ENCODE results near the gene GIPC1. TPM values are rescaled to one million over a fixed set of nuclear protein-coding genes. Genes with fewer than 3 reads are reported as not detected.
A peak's percentile ranks its signal among the peaks of the same experiment; 100 is the strongest.
"Not testable (repeated sequence)": the region's sequence is repeated elsewhere in the genome, so short reads cannot be mapped to it uniquely, and the experiment has no call there.

The GIPC1 gene
- total RNA-seq, 1 donor from 2014 or later, result 39.9 TPM

DNA sequence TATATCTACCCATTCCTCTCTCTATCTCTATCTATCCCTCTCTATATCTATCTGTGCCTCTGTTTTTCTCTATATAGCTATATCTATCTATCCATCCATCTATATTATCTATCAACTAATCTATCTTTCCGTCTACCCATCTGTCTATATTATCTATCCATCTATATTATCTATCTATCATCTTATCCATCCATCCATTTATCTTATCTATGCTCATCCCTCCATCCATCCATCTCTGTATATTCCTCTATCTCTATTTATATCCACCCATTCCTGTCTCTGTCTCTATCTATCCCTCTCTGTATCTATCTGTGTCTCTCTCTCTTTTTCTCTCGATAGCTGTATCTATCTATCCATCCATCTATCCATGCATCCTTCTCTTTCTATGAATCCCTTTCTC, 35.0 kb downstream of the GIPC1 start:
- intact Hi-C loops (cut with micrococcal nuclease), result no loop called here
- H3K4me1 Mint-ChIP-seq, result peaks cover 2% of the 10 kb centered on the region
- peaks cover 64% of the 10 kb centered on the region for H3K36me3 Mint-ChIP-seq (ENCODE audit: low read depth)
- no peak overlapping the region for H3K27ac Mint-ChIP-seq
- no peaks in the 10 kb centered on the region for H3K9me3 Mint-ChIP-seq
- H3K4me3 Mint-ChIP-seq, result no peak overlapping the region
- DNase-seq, result no peak
- no peaks in the 10 kb centered on the region for H3K27me3 Mint-ChIP-seq

DNA sequence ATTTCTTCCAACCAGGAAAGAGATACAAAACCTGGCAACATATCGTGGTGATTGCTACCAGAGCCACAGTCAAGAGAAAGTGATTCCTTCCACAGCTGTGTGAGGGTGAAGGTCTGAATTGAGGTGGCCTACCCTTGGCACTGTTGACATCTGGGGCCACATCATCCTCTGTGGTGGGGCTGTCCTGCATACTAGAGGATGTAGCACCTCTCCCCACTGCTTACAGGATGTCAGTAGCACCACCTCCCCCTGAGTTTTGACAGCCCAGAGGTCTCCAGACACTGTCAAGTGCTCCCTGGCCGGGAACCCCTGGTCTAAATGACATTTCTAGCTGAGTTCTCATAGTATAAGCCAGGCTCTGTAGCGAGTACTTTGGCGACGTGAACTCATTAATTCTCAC, 36.2 kb downstream of the GIPC1 start:
- DNase-seq, result peak; percentile 57
- intact Hi-C loops (cut with micrococcal nuclease), result no loop called here
- peaks cover 66% of the 10 kb centered on the region for H3K36me3 Mint-ChIP-seq (ENCODE audit: low read depth)

DNA sequence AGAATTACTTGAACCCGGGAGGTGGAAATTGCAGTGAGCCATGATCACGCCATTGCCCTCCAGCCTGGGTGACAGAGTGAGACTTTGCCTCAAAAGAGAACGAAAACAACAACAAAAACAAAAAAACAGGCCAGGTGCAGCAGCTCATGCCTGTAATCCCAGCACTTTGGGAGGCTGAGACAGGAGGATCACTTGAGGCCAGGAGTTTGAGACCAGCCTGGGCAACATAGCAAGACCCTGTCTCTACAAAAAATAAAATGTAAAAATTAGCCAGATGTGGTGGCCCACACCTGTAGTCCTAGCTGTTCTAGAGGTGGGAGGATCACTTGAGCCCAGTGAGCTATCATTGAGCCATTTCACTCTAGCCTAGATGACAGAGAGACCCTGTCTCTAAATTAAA, 43.6 kb downstream of the GIPC1 start:
- H3K4me3 Mint-ChIP-seq; H3K4me1 Mint-ChIP-seq; DNase-seq; intact Hi-C loops (cut with micrococcal nuclease); H3K27me3 Mint-ChIP-seq; H3K9me3 Mint-ChIP-seq; H3K27ac Mint-ChIP-seq: not testable (repeated sequence)
- peaks cover 59% of the 10 kb centered on the region for H3K36me3 Mint-ChIP-seq (ENCODE audit: low read depth)

More for the DNA sequence above, 36.2 kb downstream of the GIPC1 start:
- H3K9me3 Mint-ChIP-seq, result no peaks in the 10 kb centered on the region
- H3K4me3 Mint-ChIP-seq, result no peak overlapping the region
- H3K27ac Mint-ChIP-seq, result no peak overlapping the region
- no peaks in the 10 kb centered on the region for H3K27me3 Mint-ChIP-seq
- peaks cover 2% of the 10 kb centered on the region for H3K4me1 Mint-ChIP-seq

DNA sequence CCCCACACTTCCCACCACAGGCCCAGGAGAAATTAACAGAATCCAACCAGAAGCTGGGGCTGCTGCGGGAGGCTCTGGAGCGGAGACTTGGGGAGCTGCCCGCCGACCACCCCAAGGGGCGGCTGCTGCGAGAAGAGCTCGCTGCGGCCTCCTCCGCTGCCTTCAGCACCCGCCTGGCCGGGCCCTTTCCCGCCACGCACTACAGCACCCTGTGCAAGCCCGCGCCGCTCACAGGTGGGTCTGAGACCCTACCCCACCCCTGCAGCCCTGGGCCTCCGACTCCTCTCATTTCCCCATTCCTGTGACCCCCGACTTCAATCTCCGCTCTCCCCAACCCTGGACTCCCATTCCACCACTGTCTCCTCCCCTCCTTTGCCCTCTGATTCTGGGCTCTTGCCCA, 45.1 kb downstream of the GIPC1 start:
- no peak overlapping the region for H3K4me3 Mint-ChIP-seq
- no peak overlapping the region for H3K27ac Mint-ChIP-seq
- intact Hi-C loops (cut with micrococcal nuclease), result no loop called here
- H3K4me1 Mint-ChIP-seq, result peaks cover 4% of the 10 kb centered on the region
- no peaks in the 10 kb centered on the region for H3K9me3 Mint-ChIP-seq
- DNase-seq, result peak; percentile 53
- no peaks in the 10 kb centered on the region for H3K27me3 Mint-ChIP-seq
- peaks cover 63% of the 10 kb centered on the region for H3K36me3 Mint-ChIP-seq (ENCODE audit: low read depth)

DNA sequence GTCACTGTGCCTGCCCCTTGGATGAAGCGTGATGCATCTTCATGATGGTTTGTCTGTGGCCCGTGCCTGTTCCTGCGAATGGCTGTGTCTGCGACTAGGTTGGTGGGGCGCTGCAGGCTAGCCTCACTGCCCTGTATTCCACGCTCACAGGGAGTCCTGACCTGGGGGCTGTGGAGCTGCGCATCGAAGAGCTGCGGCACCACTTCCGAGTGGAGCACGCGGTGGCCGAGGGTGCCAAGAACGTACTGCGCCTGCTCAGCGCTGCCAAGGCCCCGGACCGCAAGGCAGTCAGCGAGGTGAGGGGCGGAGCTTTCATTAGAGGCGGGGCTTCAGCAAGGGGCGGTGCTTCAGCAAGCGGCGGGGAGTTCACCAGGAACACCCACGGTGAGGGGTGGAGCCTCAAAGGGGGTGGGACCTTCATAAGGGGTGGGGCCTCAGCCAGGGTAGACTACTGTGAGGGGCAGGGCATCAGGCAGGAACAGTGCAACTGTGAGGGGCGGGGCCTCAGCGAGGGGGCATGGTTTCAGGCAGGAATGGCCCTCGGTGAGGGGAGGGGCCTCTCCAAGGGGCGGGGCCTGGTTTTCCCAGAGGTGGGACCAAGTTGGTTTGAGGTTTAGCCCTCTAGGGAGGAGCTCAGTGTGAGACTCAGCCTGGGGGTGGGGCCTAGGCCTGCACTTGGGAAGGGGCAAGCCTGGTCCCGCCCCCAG, 45.6 kb downstream of the GIPC1 start:
- Mint-ChIP-seq H3K36me3 (ENCODE audit: low read depth) (peaks cover 62% of the 10 kb centered on the region), H3K4me1 (peaks cover 4% of the 10 kb centered on the region), H3K27ac (peak overlapping the region; percentile 4), H3K27me3 (no peaks in the 10 kb centered on the region), H3K4me3 (no peak overlapping the region), H3K9me3 (no peaks in the 10 kb centered on the region)
- intact Hi-C loops (cut with micrococcal nuclease), result no loop called here
- peak; percentile 92 for DNase-seq

DNA sequence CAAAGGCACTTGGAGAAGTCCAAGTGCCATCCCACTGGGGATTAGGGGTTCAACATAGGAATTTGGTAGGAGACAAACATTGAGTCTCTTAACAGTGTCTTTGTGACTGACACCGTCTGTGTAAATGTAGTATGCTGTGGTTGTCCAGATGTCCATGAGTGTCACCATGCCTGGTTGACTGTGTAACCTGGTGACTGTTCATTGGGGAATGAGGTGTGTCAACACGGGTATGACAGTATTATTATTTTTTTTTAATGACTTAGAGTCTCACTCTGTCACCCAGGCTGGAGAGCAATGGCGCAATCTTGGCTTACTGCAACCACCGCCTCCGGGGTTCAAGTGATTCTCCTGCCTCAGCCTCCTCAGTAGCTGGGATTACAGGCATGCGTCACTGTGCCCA, 46.6 kb downstream of the GIPC1 start:
- H3K27me3 Mint-ChIP-seq, result no peaks in the 10 kb centered on the region
- peaks cover 64% of the 10 kb centered on the region for H3K36me3 Mint-ChIP-seq (ENCODE audit: low read depth)
- intact Hi-C loops (cut with micrococcal nuclease), result no loop called here
- H3K4me3 Mint-ChIP-seq, result no peak overlapping the region
- no peak for DNase-seq
- no peak overlapping the region for H3K27ac Mint-ChIP-seq
- no peaks in the 10 kb centered on the region for H3K9me3 Mint-ChIP-seq
- H3K4me1 Mint-ChIP-seq, result peaks cover 8% of the 10 kb centered on the region

DNA sequence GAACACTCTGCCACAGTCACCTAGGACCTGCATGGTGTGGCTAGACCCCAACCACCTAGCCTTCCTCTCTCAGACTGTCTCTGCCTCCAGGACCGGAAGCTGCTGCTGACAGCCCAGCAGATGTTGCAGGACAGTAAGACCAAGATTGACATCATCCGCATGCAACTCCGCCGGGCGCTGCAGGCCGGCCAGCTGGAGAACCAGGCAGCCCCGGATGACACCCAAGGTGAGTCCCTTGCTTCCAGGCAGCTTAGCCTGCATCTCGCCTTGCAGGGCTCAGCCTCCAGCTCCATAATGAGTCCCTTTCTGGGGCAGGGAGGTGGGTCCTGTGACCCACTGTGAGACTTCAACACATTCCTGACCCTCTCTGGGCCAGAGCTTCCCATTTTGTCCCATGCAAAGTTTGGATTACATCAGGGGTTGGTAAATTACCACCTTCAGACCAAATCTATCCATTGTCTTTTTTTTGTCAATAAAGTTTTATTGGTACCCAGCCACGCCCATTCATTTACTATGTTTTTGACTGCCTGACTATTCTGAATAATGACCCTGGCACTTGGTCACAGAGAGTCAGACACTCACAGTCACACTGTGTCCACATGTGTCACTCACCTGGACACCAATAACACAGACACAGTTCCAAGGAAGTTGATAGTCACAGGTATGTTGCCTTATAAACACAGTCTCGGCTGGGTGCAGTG, 49.4 kb downstream of the GIPC1 start:
- DNase-seq, result no peak
- H3K4me3 Mint-ChIP-seq, result no peak overlapping the region
- intact Hi-C loops (cut with micrococcal nuclease), result no loop called here
- no peaks in the 10 kb centered on the region for H3K27me3 Mint-ChIP-seq
- H3K27ac Mint-ChIP-seq, result no peak overlapping the region
- H3K9me3 Mint-ChIP-seq, result no peaks in the 10 kb centered on the region
- H3K36me3 Mint-ChIP-seq (ENCODE audit: low read depth), result peaks cover 74% of the 10 kb centered on the region
- H3K4me1 Mint-ChIP-seq, result peaks cover 14% of the 10 kb centered on the region

DNA sequence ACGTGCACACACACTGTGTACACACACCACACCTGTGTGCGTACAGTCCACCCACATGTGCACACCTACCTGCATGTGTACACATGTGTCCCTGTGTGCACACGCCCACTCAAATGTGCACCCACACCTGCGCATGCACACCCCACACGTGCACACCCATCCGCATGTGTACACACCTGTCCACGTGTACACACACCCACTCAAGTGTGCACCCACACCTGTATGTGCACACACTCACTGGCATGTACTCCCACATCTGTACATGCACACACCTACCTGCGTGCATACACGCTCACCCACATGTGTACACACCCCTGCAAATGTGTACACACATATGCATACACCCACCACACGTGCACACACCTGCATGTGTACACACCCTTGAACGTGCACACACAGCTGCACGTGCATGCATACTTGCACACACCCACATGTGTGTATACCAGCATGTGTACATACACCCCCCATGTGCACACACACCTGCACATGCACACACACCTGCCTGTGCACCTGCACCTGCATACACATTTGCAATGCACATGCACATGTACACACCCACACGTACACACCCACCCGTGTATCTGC, 52.2 kb downstream of the GIPC1 start:
- intact Hi-C loops (cut with micrococcal nuclease), result no loop called here
- Mint-ChIP-seq H3K9me3 (no peaks in the 10 kb centered on the region), H3K4me1 (peaks cover 29% of the 10 kb centered on the region), H3K36me3 (ENCODE audit: low read depth) (peaks cover 59% of the 10 kb centered on the region), H3K4me3 (no peak overlapping the region), H3K27me3 (no peaks in the 10 kb centered on the region), H3K27ac (no peak overlapping the region)
- DNase-seq, result no peak

DNA sequence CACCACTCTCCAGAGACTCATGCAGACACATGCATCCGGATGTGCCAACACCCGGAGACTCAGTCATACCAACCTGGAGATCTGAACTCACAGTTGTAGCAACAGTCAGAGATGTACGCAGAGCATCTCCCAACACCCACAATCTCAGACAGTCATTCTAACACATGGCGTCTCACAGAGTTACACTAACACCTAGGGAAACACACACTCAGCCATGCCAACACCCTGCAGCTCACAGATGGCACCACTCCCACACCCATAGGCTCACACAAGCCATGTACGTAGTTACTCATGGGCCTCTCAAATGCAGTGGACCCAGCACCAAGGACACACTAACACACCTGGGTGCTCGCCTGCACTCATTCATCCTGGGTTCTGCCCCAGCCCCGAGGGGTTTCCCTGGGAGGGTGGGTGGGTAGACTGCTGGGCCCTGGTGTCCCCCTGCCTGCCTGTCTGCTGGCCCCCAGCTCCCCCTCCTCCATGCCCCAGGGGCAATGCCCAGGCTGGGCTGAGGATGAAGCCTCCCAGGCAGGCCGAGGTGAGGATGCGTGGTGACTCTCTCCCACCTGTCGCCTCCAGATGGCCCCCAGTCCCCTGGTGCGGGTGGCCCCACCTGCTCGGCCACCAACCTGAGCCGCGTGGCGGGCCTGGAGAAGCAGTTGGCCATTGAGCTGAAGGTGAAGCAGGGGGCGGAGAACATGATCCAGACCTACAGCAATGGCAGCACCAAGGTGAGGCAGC, 52.9 kb downstream of the GIPC1 start:
- Mint-ChIP-seq H3K27ac (no peak overlapping the region), H3K36me3 (ENCODE audit: low read depth) (peaks cover 55% of the 10 kb centered on the region), H3K4me1 (peaks cover 30% of the 10 kb centered on the region), H3K4me3 (no peak overlapping the region), H3K27me3 (no peaks in the 10 kb centered on the region), H3K9me3 (no peaks in the 10 kb centered on the region)
- DNase-seq, result no peak
- intact Hi-C loops (cut with micrococcal nuclease), result no loop called here

DNA sequence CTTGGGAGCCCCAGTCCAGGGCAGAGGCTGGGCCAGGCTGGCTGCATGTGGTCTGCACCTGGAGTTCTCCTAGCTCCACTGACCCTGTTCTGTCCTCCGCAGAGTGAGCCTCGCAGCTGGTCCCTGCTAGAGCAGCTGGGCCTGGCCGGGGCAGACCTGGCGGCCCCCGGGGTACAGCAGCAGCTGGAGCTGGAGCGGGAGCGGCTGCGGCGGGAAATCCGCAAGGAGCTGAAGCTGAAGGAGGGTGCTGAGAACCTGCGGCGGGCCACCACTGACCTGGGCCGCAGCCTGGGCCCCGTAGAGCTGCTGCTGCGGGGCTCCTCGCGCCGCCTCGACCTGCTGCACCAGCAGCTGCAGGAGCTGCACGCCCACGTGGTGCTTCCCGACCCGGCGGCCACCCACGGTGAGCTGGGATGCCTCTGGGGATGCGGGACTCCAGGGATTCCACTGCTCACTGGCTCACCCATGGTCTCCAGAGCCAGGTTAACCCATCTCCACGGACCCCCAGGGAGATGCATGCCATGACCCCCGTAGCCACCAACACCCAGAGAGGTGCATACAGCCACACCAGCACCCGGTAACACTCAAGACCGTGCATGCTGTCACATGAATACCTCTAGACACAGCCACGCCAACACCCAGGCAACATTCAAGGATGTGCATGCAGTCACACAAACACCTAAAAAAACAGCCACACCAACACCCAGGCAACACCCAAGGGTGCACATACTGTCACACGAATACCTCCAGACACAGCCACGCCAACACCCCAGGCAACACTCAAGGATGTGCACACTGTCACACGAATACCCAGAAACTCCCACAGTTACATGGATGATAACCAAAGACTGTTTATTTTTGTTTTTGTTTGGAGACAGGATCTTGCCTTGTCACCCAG, 54.6 kb downstream of the GIPC1 start:
- intact Hi-C loops (cut with micrococcal nuclease), result no loop called here
- no peaks in the 10 kb centered on the region for H3K27me3 Mint-ChIP-seq
- peaks cover 43% of the 10 kb centered on the region for H3K36me3 Mint-ChIP-seq (ENCODE audit: low read depth)
- H3K27ac Mint-ChIP-seq, result no peak overlapping the region
- H3K4me3 Mint-ChIP-seq, result peak overlapping the region; percentile 94
- H3K9me3 Mint-ChIP-seq, result no peaks in the 10 kb centered on the region
- no peak for DNase-seq
- H3K4me1 Mint-ChIP-seq, result peaks cover 36% of the 10 kb centered on the region

DNA sequence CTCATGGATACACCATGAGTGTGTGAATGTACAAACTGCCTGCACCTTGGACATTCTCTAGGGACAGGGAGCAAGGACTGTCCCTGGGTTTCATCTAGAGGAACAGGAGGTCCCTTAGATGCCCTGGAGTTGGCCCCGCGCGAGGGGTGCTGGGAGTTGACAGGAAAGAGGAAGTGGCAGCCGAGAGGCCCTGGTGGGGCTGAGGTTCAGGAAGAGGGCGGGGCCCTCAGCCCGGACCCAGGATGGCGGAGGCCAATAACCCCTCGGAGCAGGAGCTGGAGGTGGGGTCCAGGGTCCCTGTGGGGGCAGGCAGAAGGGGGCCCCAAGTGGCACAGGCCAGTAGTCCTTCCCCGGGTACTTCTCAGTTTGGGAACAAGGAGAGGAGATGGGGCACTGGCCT, 55.9 kb downstream of the GIPC1 start:
- DNase-seq, result peak; percentile 95
- peak overlapping the region; percentile 94 for H3K4me3 Mint-ChIP-seq
- no peaks in the 10 kb centered on the region for H3K27me3 Mint-ChIP-seq
- H3K27ac Mint-ChIP-seq, result peak overlapping the region; percentile 90
- intact Hi-C loops (cut with micrococcal nuclease), result no loop called here
- H3K36me3 Mint-ChIP-seq (ENCODE audit: low read depth), result peaks cover 34% of the 10 kb centered on the region
- no peaks in the 10 kb centered on the region for H3K9me3 Mint-ChIP-seq
- H3K4me1 Mint-ChIP-seq, result peaks cover 39% of the 10 kb centered on the region

DNA sequence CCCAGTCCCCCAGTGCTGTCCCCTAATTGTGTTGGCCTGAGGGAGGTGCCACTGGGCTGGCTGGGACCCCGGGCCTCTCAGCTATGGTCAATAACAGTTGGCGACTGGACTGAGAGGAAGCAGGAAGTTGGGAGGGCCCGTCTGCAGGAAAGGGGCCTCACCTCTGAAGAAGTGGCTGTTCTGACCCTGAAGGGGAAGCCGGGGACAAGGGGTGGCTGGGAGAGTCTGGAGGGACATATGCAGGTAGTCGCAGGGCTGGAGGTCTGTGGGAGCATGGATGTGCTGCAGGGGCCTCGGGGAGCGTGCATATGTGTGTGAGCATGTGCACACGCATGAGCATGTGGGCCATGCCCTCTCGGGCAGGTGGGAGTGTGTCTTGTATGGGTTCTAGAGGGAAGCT, 56.9 kb downstream of the GIPC1 start:
- no peak for DNase-seq
- peak overlapping the region; percentile 76 for H3K27ac Mint-ChIP-seq
- peak overlapping the region; percentile 94 for H3K4me3 Mint-ChIP-seq
- H3K36me3 Mint-ChIP-seq (ENCODE audit: low read depth), result peaks cover 28% of the 10 kb centered on the region
- no peaks in the 10 kb centered on the region for H3K27me3 Mint-ChIP-seq
- H3K9me3 Mint-ChIP-seq, result no peaks in the 10 kb centered on the region
- intact Hi-C loops (cut with micrococcal nuclease), result no loop called here
- H3K4me1 Mint-ChIP-seq, result peaks cover 44% of the 10 kb centered on the region

DNA sequence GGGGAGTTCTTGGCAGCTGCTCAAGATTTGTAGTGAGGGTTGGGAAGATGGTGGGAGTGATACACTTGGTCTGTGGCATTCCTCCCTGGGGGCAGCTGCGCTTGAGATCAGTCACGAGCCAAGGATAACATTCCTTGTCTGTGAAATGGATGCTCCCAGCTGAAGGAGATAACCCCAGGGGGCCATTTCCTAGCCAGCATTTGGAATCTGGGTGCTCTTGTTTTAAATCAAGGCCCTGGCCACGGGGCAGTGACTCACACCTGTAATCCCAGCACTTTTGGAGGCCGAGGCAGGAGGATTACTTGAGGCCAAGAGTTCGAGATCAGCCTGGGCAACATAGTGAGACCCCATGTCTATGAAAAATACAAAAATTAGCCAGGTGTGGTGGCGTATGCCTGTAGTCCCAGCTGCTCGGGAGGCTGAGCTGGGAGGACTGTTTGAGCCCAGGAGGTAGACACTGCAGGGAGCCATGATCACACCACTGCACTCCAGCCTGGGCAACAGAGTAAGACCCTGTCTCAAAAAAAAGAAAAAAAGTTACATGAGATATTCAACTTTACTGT, 58.3 kb downstream of the GIPC1 start:
- H3K27ac Mint-ChIP-seq, result peak overlapping the region; percentile 37
- peaks cover 17% of the 10 kb centered on the region for H3K36me3 Mint-ChIP-seq (ENCODE audit: low read depth)
- H3K4me1 Mint-ChIP-seq, result peaks cover 42% of the 10 kb centered on the region
- H3K4me3 Mint-ChIP-seq, result no peak overlapping the region
- DNase-seq, result no peak
- no peaks in the 10 kb centered on the region for H3K27me3 Mint-ChIP-seq
- intact Hi-C loops (cut with micrococcal nuclease), result no loop called here
- H3K9me3 Mint-ChIP-seq, result no peaks in the 10 kb centered on the region

Data from activated CD4-positive, alpha-beta T cell treated with anti-CD3 and anti-CD28 coated beads, Interleukin-2, amount 10 ng/mL, durations not matched to agents 24 days and 14 days (primary cell).